Measurements from ENCODE around the gene CASS4. TPM values are rescaled to one million over a fixed set of nuclear protein-coding genes. Genes with fewer than 3 reads are reported as not detected.
"Not testable (repeated sequence)": the region's sequence is repeated elsewhere in the genome, so short reads cannot be mapped to it uniquely, and the experiment has no call there.

The CASS4 gene
- total RNA-seq, 1 donor from 2014 or later: not detected

DNA sequence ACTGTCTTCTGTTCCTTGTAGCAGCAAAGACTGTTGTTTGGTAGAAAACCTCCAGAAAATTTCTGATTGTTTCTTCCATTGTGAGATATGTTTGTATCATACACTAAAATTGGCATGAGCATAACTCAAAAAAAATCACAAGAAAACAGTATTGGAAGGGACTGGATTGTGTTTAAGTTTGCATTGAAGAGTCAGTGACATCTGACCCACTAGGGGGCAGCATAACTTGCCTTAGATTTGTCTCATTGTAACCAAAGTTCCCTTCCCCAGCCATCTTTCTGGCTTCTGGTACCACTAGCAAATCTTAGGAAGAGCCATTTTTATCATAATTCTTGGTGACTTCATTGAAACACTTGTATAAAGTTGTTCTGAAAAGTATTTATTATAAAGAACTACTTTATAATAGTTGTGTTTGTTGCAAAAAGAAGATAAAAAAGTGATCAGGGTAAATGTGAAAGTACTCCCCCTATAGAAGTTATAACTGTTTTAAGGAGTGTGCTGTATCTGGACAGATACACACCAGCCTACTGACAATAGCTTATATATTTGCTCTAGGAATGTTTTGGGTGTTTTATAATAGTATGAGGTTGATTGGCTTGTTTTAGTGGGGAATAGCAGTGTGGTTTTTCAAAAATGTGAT is 11.9 kb upstream of the CASS4 start:
- no peaks in the 10 kb centered on the region for H3K9me3 Mint-ChIP-seq (ENCODE audit: unreplicated experiment)

DNA sequence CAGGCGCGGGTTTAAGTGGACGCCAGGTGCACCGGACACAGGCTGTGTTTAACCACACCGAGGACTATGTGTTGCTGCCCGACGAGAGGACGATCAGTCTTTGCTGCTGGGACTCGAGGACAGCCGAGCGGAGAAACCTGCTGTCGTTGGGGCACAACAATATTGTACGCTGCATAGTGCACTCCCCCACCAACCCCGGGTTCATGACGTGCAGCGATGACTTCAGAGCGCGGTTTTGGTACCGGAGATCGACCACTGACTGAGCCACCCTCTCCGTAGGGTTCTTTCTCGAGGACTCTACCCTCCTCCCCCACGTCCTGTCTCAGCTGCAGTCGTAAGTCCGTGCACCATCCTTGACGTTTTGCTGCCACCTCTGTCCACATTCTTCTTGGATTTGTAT is 8.6 kb upstream of the CASS4 start:
- H3K9me3 Mint-ChIP-seq (ENCODE audit: unreplicated experiment): no peaks in the 10 kb centered on the region
- no peaks in the 10 kb centered on the region for H3K4me1 Mint-ChIP-seq (ENCODE audit: low read depth, unreplicated experiment)
- no peak for DNase-seq
- peaks cover 2% of the 10 kb centered on the region for H3K27me3 Mint-ChIP-seq (ENCODE audit: unreplicated experiment)
- H3K27ac Mint-ChIP-seq (ENCODE audit: unreplicated experiment): no peak overlapping the region
- TF ChIP-seq, protein P1, sequence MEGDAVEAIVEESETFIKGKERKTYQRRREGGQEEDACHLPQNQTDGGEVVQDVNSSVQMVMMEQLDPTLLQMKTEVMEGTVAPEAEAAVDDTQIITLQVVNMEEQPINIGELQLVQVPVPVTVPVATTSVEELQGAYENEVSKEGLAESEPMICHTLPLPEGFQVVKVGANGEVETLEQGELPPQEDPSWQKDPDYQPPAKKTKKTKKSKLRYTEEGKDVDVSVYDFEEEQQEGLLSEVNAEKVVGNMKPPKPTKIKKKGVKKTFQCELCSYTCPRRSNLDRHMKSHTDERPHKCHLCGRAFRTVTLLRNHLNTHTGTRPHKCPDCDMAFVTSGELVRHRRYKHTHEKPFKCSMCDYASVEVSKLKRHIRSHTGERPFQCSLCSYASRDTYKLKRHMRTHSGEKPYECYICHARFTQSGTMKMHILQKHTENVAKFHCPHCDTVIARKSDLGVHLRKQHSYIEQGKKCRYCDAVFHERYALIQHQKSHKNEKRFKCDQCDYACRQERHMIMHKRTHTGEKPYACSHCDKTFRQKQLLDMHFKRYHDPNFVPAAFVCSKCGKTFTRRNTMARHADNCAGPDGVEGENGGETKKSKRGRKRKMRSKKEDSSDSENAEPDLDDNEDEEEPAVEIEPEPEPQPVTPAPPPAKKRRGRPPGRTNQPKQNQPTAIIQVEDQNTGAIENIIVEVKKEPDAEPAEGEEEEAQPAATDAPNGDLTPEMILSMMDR (IDR thresholded peaks at IDR 0.05; ENCODE audit: partially characterized antibody, unreplicated experiment): no peak
- H3K4me3 Mint-ChIP-seq (ENCODE audit: unreplicated experiment): no peak overlapping the region
- no peaks in the 10 kb centered on the region for H3K36me3 Mint-ChIP-seq (ENCODE audit: unreplicated experiment)

More for the DNA sequence above, 11.9 kb upstream of the CASS4 start:
- Mint-ChIP-seq H3K36me3 (ENCODE audit: unreplicated experiment) (no peaks in the 10 kb centered on the region), H3K27ac (ENCODE audit: unreplicated experiment) (no peak overlapping the region), H3K4me3 (ENCODE audit: unreplicated experiment) (no peak overlapping the region), H3K4me1 (ENCODE audit: low read depth, unreplicated experiment) (no peaks in the 10 kb centered on the region), H3K27me3 (ENCODE audit: unreplicated experiment) (no peaks in the 10 kb centered on the region)
- TF ChIP-seq, protein P1 (IDR thresholded peaks at IDR 0.05; ENCODE audit: partially characterized antibody, unreplicated experiment): peak; percentile 90
- DNase-seq: peak; percentile 44

- not testable (repeated sequence) for H3K4me1 Mint-ChIP-seq (ENCODE audit: low read depth, unreplicated experiment); H3K27ac Mint-ChIP-seq (ENCODE audit: unreplicated experiment); DNase-seq; H3K9me3 Mint-ChIP-seq (ENCODE audit: unreplicated experiment); H3K36me3 Mint-ChIP-seq (ENCODE audit: unreplicated experiment); H3K27me3 Mint-ChIP-seq (ENCODE audit: unreplicated experiment); H3K4me3 Mint-ChIP-seq (ENCODE audit: unreplicated experiment)
These were observed 6.7 kb upstream of the CASS4 start for GRCh38 chr20:56405356-56405755.

DNA sequence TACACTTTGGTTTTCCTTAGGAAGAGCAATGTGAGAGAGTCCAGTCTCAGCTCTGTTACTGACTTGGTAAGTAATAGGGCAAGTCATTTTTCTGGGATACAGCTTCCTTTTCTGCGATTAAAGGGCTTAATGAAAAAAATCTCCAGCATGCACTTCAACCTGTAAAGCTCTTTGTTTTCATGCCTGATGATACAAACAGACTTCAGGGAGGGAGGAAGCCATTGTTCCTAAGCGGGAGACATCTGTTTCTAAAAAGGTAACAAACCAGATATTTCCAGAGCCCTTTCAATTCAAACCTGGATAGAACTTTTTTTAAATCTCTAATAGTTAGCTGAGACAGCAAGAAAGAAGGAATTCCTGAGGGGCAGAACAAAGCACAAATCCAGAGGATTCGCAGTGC is 5.2 kb upstream of the CASS4 start:
- no peaks in the 10 kb centered on the region for H3K9me3 Mint-ChIP-seq (ENCODE audit: unreplicated experiment)
- no peak for DNase-seq
- no peaks in the 10 kb centered on the region for H3K36me3 Mint-ChIP-seq (ENCODE audit: unreplicated experiment)
- TF ChIP-seq, protein P1 (IDR thresholded peaks at IDR 0.05; ENCODE audit: partially characterized antibody, unreplicated experiment): no peak
- H3K27ac Mint-ChIP-seq (ENCODE audit: unreplicated experiment): no peak overlapping the region
- peaks cover 2% of the 10 kb centered on the region for H3K27me3 Mint-ChIP-seq (ENCODE audit: unreplicated experiment)
- H3K4me3 Mint-ChIP-seq (ENCODE audit: unreplicated experiment): no peak overlapping the region
- H3K4me1 Mint-ChIP-seq (ENCODE audit: low read depth, unreplicated experiment): no peaks in the 10 kb centered on the region

- Mint-ChIP-seq H3K4me3 (ENCODE audit: unreplicated experiment) (no peak overlapping the region), H3K9me3 (ENCODE audit: unreplicated experiment) (no peaks in the 10 kb centered on the region), H3K4me1 (ENCODE audit: low read depth, unreplicated experiment) (no peaks in the 10 kb centered on the region), H3K27ac (ENCODE audit: unreplicated experiment) (no peak overlapping the region), H3K27me3 (ENCODE audit: unreplicated experiment) (peaks cover 2% of the 10 kb centered on the region), H3K36me3 (ENCODE audit: unreplicated experiment) (no peaks in the 10 kb centered on the region)
- DNase-seq: no peak
- TF ChIP-seq, protein P1 (IDR thresholded peaks at IDR 0.05; ENCODE audit: partially characterized antibody, unreplicated experiment): no peak
These were observed 2.5 kb upstream of the CASS4 start for GRCh38 chr20:56409521-56409920.

Measured in glutamatergic neuron (in vitro differentiated cells).